Measurements from ENCODE around the gene ATOH8.
"Not testable (repeated sequence)": the region's sequence is repeated elsewhere in the genome, so short reads cannot be mapped to it uniquely, and the experiment has no call there.

DNA sequence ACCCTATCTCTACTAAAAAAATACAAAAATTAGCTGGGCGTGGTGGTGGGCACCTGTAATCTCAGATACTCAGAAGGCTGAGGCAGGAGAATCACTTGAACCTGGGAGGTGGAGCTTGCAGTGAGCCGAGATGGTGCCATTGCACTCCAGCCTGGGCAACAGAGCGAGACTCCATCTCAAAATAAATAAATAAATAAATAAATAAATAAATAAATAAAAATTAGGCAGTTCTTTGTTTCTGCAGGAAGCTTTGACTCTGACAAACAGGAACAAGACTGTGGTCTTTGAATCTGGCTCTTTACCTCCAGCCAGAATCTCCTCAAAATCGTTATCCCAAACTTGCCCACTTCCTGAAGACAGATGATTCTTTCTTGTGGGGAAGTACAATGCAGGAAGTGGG lies 75.6 kb downstream of the ATOH8 start:
- TF ChIP-seq, protein P1, sequence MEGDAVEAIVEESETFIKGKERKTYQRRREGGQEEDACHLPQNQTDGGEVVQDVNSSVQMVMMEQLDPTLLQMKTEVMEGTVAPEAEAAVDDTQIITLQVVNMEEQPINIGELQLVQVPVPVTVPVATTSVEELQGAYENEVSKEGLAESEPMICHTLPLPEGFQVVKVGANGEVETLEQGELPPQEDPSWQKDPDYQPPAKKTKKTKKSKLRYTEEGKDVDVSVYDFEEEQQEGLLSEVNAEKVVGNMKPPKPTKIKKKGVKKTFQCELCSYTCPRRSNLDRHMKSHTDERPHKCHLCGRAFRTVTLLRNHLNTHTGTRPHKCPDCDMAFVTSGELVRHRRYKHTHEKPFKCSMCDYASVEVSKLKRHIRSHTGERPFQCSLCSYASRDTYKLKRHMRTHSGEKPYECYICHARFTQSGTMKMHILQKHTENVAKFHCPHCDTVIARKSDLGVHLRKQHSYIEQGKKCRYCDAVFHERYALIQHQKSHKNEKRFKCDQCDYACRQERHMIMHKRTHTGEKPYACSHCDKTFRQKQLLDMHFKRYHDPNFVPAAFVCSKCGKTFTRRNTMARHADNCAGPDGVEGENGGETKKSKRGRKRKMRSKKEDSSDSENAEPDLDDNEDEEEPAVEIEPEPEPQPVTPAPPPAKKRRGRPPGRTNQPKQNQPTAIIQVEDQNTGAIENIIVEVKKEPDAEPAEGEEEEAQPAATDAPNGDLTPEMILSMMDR (IDR thresholded peaks at IDR 0.05; ENCODE audit: low read depth, low read length, poor library complexity, severe bottlenecking): not testable (repeated sequence)
- TF ChIP-seq EZH2phosphoT487 (IDR thresholded peaks at IDR 0.05; ENCODE audit: borderline replicate concordance, low read length): not testable (repeated sequence)

Measured in DOHH2 (cell line).